Activated CD8-positive, alpha-beta memory T cell treated with anti-CD3 and anti-CD28 coated beads for 4 hours (primary cell): ENCODE measurements around the gene PJA1.

ENCODE experiments used
- DNase-seq, 2 donors: peaks; one replicate each; pipeline ENCODE4 v3.0.0-alpha.2; 2020; ENCODE audit warnings: low read depth in 2 of 2

PJA1 gene

DNA sequence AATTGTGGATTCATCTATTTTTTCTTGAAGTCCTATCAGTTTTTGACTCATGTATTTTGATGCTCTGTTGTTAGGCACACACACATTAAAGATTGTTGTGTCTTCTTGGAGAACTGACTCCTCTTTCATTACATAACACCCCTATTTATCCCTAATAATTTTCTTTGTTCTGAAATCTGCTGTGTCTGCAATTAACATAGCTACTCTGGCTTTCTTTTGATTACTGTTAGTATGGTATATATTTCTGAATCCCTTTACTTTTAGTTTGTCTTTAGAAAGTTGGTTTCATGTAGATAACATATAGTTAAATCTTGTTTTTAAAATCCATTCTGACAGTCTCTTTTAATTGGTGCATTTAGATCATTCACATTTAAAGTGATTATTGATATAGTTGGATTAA, 5.1 kb upstream of the PJA1 start:
- no peak for DNase-seq

DNA sequence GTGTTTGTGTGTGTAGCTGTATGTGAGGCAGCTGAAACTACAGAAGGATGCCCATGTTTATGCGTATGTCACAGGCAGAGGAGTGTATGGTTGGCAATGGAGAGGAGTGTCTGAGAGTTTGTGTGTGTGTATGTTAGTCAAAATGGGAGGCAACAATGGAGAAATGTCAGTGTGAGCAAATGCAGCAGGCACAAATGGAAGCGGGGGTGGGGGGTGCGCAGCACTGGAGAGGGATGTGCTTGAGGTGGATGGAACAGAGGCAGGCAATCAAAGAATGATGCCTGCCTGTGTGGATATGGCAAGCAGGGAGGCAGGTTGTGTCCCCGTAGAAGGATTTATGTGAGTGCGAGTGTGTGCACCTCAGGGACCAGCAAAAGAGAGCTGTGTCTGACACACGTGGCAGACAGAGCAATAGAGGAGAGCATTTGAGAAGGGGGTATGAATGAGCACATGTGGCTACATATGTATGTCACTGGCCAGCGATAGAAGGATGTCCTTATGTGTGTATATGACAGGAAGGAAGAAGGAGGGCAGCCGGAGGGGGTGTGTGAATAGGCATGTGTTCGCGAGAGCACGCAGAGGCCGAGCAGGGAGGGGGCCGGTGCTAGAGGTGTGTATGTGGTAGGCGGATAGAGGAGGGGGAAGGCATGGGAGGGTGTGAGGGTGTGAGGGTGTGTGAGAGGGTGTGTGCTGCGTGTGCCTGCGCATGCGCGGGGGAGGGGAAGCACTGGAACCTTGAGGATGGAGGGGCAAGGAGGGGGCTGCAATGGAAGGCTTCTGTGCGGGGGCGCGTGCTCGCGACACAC, 1.1 kb downstream of the PJA1 start:
- DNase-seq = peak; percentile 19 to 24

DNA sequence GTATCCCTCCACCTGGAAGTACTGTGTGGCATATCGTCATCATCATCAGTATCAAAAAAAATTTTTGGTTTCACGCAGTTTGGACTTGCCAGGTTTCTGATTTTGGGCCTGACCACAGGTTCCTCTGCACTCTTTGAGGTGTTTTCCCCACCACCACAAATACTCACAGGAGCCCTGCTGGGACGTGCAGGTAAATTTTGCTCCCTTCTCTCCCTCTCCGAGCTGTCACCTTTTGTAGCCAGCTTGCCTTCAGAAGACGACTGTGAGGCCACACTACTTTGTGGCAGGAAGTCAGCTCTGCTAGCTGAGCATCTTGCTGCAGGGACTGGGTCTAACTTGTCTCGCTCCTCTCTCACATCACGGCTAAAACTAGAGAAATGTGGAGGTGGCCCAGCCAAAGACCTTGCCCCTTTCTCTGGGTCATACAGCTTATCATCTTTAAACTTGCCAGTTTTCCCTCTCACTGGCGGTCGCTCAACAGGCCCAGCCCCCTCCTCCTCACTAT, 2.8 kb downstream of the PJA1 start:
- no peak for DNase-seq

- no peak for DNase-seq
These were observed 3.4 kb downstream of the PJA1 start for GRCh38 chrX:69161786-69162349.

DNA sequence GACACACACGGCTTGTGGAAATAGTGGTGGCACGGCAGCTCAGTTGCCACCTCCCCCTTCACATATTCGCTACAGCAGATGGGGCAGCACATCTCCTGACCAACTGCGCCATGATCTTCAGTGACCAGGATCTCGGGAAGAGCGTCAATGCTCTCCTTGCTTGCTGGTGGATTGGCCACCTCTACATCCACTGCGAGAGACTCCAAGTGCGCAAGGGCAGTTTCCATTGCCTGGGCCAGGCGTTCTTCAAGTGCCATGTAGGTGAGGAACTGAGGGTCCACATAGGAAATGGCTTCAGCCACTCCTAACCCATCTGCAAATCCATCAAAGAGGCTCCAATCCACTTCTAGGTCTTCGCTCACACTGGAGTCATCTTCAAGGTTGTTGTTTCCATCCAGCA, 3.9 kb downstream of the PJA1 start:
- DNase-seq = no peak

- no peak for DNase-seq
These were observed 6.9 kb downstream of the PJA1 start for GRCh38 chrX:69158166-69158980.

DNA sequence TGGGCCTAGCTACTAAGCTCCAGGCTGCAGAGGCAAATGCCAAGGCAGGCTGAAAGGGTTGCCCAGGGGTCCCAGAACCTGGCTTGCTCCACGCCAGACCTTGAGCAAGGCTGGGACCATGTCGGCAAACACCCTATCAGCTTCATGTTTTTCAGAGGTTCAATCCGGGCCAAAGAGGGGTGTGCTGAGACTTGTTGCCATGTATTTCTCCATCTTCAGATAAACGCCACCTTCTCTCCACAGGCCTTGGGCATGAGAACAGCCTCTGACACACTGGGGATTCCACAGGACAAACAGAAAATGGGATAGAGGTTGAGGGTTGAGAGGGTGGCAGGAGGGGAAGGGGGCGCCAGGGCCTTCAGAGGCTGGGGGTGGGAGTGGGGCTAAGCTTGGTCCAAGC, 8.6 kb downstream of the PJA1 start:
- DNase-seq = no peak

DNA sequence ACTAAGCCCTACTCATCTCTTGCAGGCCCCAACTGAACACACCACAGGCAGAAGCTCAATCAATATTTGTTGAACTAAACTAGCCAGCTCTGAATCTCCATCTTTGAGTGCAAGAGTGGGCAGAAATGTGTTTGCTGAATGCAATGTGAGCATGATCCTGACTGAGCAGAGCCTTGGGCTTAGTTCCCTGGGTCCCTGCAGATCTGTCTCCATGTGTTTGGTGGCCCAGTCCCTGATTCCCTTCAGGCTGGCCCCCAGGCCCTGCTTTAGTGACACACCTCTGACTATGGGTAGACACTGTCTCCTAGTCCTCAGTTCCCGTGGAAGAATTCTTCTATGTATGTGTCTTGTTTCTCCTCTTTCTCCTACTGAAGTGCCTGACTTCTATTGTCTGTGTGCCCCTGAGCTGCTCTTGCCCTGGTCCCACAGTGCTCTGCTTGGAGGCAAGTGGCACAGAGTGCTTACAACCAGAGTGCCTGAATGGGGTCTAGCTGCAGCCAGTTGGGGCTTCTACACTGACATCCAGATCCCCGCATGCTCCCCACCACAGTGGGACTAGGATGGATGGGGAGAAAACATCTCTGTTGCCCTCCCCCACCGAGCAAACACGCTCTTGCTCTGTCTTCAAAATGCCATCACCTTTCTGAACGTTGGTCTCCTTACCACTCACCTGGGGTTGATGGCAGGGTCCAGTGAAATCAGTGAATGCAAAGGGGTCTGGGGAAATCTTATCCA, 9.3 kb downstream of the PJA1 start:
- DNase-seq = no peak

- no peak for DNase-seq
These were observed 11.2 kb downstream of the PJA1 start for GRCh38 chrX:69154051-69154450.

- no peak for DNase-seq
These were observed 12.1 kb downstream of the PJA1 start for GRCh38 chrX:69153060-69153730.

- DNase-seq = no peak
These were observed 12.8 kb downstream of the PJA1 start for GRCh38 chrX:69152417-69152841.

- no peak for DNase-seq
These were observed 13.4 kb downstream of the PJA1 start for GRCh38 chrX:69151866-69152284.

DNA sequence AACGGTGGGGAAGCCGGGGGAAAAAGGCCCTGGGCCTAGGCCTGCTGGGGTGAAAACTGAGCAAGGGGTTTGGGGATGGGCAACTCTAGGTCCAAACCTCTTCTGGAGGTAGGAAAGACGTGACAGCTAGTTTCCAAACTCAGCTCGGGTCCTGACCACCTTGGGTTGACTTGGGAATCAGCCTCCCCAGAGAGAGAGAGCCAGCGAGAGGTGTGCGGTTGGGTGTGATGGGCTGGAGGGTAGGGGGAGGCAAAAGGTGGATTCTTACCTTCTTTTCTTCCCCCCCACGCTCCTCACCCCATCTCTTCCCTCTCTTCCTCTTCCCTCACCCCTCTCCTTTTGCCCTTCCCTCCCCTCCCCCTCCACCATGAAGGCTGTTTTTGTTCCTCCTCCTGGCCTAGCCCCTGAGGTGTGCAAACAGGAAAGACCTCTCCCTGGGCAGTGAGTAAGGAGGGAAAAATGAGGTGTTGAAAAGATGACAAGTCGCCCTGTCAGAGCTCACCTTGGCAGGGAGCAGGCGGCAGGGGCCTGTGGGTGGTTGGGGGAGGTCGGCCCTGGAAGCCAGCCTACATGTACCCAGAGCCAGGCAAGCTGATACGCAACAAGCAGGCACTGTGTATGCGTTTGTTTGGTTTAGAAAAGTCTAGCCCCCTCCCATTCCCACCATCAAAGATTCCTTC, 14.8 kb downstream of the PJA1 start:
- DNase-seq = no peak

DNA sequence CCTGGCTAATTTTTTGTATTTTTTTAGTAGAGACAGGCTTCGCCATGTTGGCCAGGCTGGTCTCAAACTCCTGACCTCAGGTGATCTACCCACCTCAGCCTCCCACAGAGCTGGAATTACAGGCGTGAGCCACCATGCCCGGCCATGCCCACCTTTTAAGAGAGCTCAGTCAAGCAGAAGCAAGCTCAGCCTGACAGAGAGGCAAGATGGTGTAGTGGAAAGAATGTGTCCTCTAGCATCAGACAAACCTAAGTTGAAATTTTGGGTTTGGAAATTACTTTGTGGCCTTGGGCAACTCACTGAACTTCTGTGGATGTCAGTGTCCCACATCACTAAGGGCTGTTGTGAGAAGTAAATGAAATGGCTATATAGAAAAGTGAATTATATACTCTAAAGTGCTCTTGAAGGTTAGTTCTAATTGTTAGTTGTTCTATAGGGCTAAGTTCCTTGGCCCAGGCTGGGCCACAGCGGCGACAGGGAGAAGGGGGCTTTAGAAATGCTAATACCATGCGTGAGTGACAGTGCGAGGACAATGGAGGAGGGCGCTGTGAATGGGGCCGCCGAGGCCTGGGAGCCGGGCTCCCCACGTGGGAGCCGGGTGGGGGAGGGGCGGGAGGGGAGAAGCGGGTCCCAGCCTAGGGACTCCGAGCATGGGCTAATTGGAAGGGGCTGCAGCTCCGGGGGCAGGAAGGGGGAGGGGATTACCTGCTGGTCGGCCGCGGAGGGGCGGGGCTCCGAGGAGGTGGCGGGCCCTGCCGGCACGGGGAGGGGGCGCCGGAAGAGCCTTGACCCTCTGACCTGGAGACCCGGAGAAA, 15.6 kb downstream of the PJA1 start:
- no peak for DNase-seq

- no peak for DNase-seq
These were observed 16.3 kb downstream of the PJA1 start for GRCh38 chrX:69148946-69149345.

- no peak for DNase-seq
These were observed 18.5 kb downstream of the PJA1 start for GRCh38 chrX:69146739-69147138.

DNA sequence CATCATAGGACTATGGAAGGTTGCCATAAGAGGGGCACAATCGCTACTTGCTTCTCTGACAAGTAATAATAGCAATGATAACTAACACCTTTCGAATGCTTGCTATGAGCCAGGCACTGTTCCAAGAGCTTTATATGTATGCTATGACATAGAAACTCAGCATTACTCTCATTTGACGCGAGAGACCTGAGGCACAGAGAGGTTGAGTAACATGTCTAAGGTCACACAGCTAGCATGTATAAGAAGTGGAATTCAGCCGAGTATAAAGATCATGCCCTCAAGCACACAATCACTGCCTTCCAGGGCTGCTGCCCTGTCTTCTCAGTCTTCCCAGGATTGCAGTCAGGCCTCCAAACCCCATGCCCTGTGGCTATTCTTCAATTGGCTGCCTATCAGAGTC, 19.5 kb downstream of the PJA1 start:
- no peak for DNase-seq

- DNase-seq = no peak
These were observed 20.2 kb downstream of the PJA1 start for GRCh38 chrX:69144838-69145680.

GRCh38 chrX:69143530-69143929, 21.7 kb downstream of the PJA1 start:
- DNase-seq = no peak
